Measurements from ENCODE around the gene B2M. TPM values are rescaled to one million over a fixed set of nuclear protein-coding genes. Genes with fewer than 3 reads are reported as not detected.
"Not testable (repeated sequence)": the region's sequence is repeated elsewhere in the genome, so short reads cannot be mapped to it uniquely, and the experiment has no call there.

Gene B2M
- total RNA-seq, 2 experiments from 2014 or later: 4,476 to 4,587 TPM

DNA sequence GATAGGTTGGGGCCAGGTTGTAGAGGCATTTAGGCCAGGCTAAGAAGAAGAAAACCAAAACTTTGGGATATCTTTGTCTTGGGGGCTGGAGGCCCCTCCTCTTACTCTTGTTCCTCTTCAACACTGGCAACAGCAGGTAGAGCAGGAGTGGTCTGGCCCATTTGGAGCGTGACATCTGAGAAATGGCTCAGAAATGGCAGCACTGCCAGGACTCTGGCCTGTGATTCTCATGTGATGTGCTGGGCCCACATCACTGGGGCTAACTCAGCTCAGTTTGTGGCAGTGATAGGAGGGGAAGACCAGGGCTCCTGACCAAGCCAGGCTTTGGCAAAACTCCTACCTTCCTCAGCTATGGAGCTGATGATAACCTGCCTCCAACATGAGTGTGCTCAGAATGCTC, 18.7 kb upstream of the B2M start:
- Mint-ChIP-seq H3K4me3 (no peak overlapping the region), H3K36me3 (ENCODE audit: low read depth) (peaks cover 14% of the 10 kb centered on the region), H3K4me1 (ENCODE audit: low read depth) (peaks cover 32% of the 10 kb centered on the region), H3K9me3 (peaks cover 13% of the 10 kb centered on the region), H3K27ac (no peak overlapping the region), H3K27me3 (no peaks in the 10 kb centered on the region)
- DNase-seq: no peak
- TF ChIP-seq, protein P1, sequence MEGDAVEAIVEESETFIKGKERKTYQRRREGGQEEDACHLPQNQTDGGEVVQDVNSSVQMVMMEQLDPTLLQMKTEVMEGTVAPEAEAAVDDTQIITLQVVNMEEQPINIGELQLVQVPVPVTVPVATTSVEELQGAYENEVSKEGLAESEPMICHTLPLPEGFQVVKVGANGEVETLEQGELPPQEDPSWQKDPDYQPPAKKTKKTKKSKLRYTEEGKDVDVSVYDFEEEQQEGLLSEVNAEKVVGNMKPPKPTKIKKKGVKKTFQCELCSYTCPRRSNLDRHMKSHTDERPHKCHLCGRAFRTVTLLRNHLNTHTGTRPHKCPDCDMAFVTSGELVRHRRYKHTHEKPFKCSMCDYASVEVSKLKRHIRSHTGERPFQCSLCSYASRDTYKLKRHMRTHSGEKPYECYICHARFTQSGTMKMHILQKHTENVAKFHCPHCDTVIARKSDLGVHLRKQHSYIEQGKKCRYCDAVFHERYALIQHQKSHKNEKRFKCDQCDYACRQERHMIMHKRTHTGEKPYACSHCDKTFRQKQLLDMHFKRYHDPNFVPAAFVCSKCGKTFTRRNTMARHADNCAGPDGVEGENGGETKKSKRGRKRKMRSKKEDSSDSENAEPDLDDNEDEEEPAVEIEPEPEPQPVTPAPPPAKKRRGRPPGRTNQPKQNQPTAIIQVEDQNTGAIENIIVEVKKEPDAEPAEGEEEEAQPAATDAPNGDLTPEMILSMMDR (IDR thresholded peaks at IDR 0.05): no peak
- POLR2A ChIA-PET: interaction anchor here (0.6 to 39.8 kb wide), 8 partner anchors 9 to 32 kb away, joined by 3 to 1862 read pairs (median 4); partner anchors contain the start of genes B2M, PATL2, SPG11 and TRIM69
- no peak for ATAC-seq
- intact Hi-C loops (cut with micrococcal nuclease): no loop called here
- CTCF ChIA-PET: interaction anchor here (1.0 to 1.5 kb wide), 3 partner anchors 11 to 25 kb away, joined by 3 to 7 read pairs (median 5); no protein-coding TSS in a partner anchor

- H3K4me3 Mint-ChIP-seq: no peak overlapping the region
- H3K27ac Mint-ChIP-seq: no peak overlapping the region
- peaks cover 1% of the 10 kb centered on the region for H3K36me3 Mint-ChIP-seq (ENCODE audit: low read depth)
- intact Hi-C loops (cut with micrococcal nuclease): no loop called here
- ChIA-PET CTCF (no interaction called here), POLR2A (interaction anchor here (1.1 to 5.8 kb wide), 2 partner anchors 17 to 35 kb away, joined by 3 to 45 read pairs; partner anchors contain the start of genes B2M and PATL2)
- TF ChIP-seq, protein P1 (IDR thresholded peaks at IDR 0.05): no peak
- H3K27me3 Mint-ChIP-seq: no peaks in the 10 kb centered on the region
- no peak for ATAC-seq
- DNase-seq: no peak
- peaks cover 6% of the 10 kb centered on the region for H3K9me3 Mint-ChIP-seq
- peaks cover 23% of the 10 kb centered on the region for H3K4me1 Mint-ChIP-seq (ENCODE audit: low read depth)
These were observed 16.9 kb upstream of the B2M start for GRCh38 chr15:44694416-44694815.

DNA sequence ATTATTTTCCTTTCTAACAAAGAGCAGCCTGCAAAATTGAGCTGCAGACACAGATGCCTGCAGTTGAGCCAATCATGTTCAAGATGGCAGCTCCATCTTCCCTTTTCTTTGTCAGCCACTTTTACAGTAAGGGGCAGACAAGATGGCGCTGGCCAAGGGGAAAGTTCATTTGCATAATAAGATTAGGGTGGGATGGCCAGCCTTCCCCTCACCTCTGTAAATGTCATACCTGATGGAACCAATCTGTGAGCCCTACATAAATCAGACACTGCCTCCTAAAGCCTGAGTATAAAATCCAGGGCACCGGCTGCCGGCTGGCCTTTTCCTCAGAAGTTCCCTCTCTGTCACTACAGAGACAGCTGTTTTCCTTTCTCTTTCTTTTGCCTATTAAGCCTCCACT, 16.0 kb upstream of the B2M start:
- no peak for DNase-seq
- H3K36me3 Mint-ChIP-seq (ENCODE audit: low read depth): peaks cover 5% of the 10 kb centered on the region
- H3K4me1 Mint-ChIP-seq (ENCODE audit: low read depth): peaks cover 22% of the 10 kb centered on the region
- intact Hi-C loops (cut with micrococcal nuclease): no loop called here
- H3K27me3 Mint-ChIP-seq: no peaks in the 10 kb centered on the region
- peaks cover 12% of the 10 kb centered on the region for H3K9me3 Mint-ChIP-seq
- POLR2A ChIA-PET: interaction anchor here (1.0 to 5.8 kb wide), 4 partner anchors 16 to 34 kb away, joined by 3 to 45 read pairs (median 7); partner anchors contain the start of genes B2M, PATL2 and SPG11
- no peak overlapping the region for H3K27ac Mint-ChIP-seq
- TF ChIP-seq, protein P1 (IDR thresholded peaks at IDR 0.05): no peak
- no peak for ATAC-seq
- CTCF ChIA-PET: interaction anchor here (1.4 kb wide), 1 partner anchor 10 kb away, joined by 3 read pairs; no protein-coding TSS in a partner anchor
- no peak overlapping the region for H3K4me3 Mint-ChIP-seq

DNA sequence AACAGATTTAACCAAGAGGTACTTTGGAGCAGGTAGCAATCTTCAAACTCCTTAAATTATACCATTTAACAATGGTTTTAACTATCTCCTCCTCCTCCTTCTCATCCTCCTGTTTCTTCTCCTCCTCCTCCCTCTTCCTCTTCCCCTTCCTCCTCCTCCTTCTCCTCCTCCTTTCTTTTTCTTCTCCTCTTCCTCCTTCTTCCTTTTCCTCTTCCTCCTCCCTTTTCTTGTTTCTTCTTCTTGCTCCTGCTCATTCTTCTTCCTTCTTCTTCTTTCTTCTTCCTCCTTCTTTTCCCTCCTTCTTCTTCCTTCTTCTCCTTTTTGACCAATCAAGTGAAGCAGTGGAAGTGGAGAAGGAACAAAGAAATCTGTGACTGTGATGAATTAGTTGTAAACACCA, 14.3 kb upstream of the B2M start:
- ATAC-seq (no peak), DNase-seq (no peak)
- no peak overlapping the region for H3K27ac Mint-ChIP-seq
- ChIA-PET CTCF (interaction anchor here (0.6 to 1.0 kb wide), 3 partner anchors 14 to 41 kb away, joined by 3 to 4 read pairs (median 3); partner anchors contain the start of gene PATL2), POLR2A (interaction anchor here (0.7 to 5.8 kb wide), 6 partner anchors 14 to 34 kb away, joined by 3 to 45 read pairs (median 4); partner anchors contain the start of genes B2M, PATL2 and SPG11)
- H3K36me3 Mint-ChIP-seq (ENCODE audit: low read depth): peaks cover 13% of the 10 kb centered on the region
- intact Hi-C loops (cut with micrococcal nuclease): no loop called here
- H3K4me1 Mint-ChIP-seq (ENCODE audit: low read depth): peaks cover 31% of the 10 kb centered on the region
- H3K27me3 Mint-ChIP-seq: no peaks in the 10 kb centered on the region
- TF ChIP-seq, protein P1 (IDR thresholded peaks at IDR 0.05): no peak
- H3K9me3 Mint-ChIP-seq: peaks cover 23% of the 10 kb centered on the region
- no peak overlapping the region for H3K4me3 Mint-ChIP-seq

GRCh38 chr15:44698641-44699040, 12.7 kb upstream of the B2M start:
- ATAC-seq: no peak
- Mint-ChIP-seq H3K27ac (no peak overlapping the region), H3K4me3 (no peak overlapping the region), H3K36me3 (ENCODE audit: low read depth) (peaks cover 16% of the 10 kb centered on the region), H3K9me3 (peaks cover 36% of the 10 kb centered on the region), H3K27me3 (no peaks in the 10 kb centered on the region), H3K4me1 (ENCODE audit: low read depth) (peaks cover 29% of the 10 kb centered on the region)
- POLR2A ChIA-PET: interaction anchor here (1.0 to 5.8 kb wide), 4 partner anchors 13 to 35 kb away, joined by 3 to 45 read pairs (median 8); partner anchors contain the start of genes B2M, PATL2 and SPG11
- intact Hi-C loops (cut with micrococcal nuclease): no loop called here
- CTCF ChIA-PET: interaction anchor here (1.0 to 1.6 kb wide), 4 partner anchors 9 to 35 kb away, joined by 3 to 6 read pairs (median 4); partner anchors contain the start of gene SPG11
- TF ChIP-seq, protein P1 (IDR thresholded peaks at IDR 0.05): no peak
- no peak for DNase-seq

DNA sequence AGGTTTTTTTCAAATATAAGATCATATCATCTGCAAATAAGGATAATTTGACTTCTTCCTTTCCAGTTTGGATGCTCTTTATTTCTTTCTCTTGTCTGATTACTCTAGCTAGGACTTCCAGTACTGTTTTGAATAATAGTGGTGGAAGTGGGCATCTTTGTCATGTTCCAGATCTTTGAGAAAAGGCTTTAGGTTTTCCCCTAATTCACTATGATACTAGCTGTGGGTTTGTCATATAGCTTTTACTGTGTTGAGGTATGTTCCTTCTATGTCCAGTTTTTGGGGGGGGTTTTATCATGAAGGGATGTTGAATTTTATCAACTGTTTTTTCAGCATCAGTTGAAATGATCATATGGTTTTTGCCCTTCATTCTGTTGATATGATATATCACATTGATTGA, 10.6 kb upstream of the B2M start:
- H3K27ac Mint-ChIP-seq, H3K4me3 Mint-ChIP-seq: not testable (repeated sequence)
- POLR2A ChIA-PET: interaction anchor here (2.5 kb wide), 1 partner anchor 37 kb away, joined by 12 read pairs; the partner anchor contains the start of gene SPG11

More for the DNA sequence above, 10.6 kb upstream of the B2M start:
- H3K27me3 Mint-ChIP-seq; DNase-seq; intact Hi-C loops (cut with micrococcal nuclease): not testable (repeated sequence)
- ATAC-seq: peak; percentile 56
- Mint-ChIP-seq H3K4me1 (ENCODE audit: low read depth) (peaks cover 24% of the 10 kb centered on the region), H3K36me3 (ENCODE audit: low read depth) (peaks cover 27% of the 10 kb centered on the region), H3K9me3 (peaks cover 37% of the 10 kb centered on the region)
- CTCF ChIA-PET: interaction anchor here (1.2 to 1.6 kb wide), 3 partner anchors 18 to 37 kb away, joined by 3 to 6 read pairs (median 3); partner anchors contain the start of gene SPG11
